ENCODE results near the gene GM2A.

DNA sequence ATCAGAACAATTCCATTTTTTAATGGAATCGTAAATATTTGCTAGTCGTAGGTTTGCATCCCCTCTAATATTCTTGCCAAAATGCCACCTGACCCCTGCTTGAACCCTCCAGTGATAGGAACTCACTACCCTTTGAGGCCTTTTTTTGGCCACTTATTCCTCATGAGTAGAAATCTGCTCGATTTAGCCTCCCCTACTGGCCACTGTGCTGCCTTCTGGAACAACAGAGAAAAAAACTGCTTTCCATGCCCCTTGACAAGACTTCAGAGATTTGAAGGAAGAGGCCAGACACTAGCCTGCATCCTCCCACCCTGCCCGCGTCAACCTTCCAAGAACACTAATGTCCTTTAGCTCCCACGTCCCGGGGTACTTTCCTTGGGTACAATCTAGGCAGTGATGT is 33.2 kb upstream of the GM2A start:
- TF ChIP-seq, protein P1, sequence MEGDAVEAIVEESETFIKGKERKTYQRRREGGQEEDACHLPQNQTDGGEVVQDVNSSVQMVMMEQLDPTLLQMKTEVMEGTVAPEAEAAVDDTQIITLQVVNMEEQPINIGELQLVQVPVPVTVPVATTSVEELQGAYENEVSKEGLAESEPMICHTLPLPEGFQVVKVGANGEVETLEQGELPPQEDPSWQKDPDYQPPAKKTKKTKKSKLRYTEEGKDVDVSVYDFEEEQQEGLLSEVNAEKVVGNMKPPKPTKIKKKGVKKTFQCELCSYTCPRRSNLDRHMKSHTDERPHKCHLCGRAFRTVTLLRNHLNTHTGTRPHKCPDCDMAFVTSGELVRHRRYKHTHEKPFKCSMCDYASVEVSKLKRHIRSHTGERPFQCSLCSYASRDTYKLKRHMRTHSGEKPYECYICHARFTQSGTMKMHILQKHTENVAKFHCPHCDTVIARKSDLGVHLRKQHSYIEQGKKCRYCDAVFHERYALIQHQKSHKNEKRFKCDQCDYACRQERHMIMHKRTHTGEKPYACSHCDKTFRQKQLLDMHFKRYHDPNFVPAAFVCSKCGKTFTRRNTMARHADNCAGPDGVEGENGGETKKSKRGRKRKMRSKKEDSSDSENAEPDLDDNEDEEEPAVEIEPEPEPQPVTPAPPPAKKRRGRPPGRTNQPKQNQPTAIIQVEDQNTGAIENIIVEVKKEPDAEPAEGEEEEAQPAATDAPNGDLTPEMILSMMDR (IDR thresholded peaks at IDR 0.05), result peak in 3 of 4 donors; percentile 7 to 14 (median 8)
- no peak for TF ChIP-seq POLR2A (IDR thresholded peaks at IDR 0.05)

Measured in right lobe of liver (tissue), 4 donors.